ENCODE data around the gene PUM2.

- TF ChIP-seq KAT7 (CRISPR knock-in tag; IDR thresholded peaks at IDR 0.05; ENCODE audit: borderline replicate concordance) (no peak), CTCF (IDR thresholded peaks at IDR 0.05) (no peak), TEAD1 (CRISPR knock-in tag; IDR thresholded peaks at IDR 0.05) (no peak), TCF7 (CRISPR knock-in tag; IDR thresholded peaks at IDR 0.05; ENCODE audit: low read depth) (no peak), ESRRA (CRISPR knock-in tag; IDR thresholded peaks at IDR 0.05; ENCODE audit: borderline replicate concordance) (no peak), FOXK1 (CRISPR knock-in tag; IDR thresholded peaks at IDR 0.05) (no peak), JUN (CRISPR knock-in tag; IDR thresholded peaks at IDR 0.05) (no peak), USF2 (CRISPR knock-in tag; IDR thresholded peaks at IDR 0.05) (no peak)
Observed at GRCh38 chr2:20198796-20199632, 151.6 kb downstream of the PUM2 start.
